HL-60/S4 treated with retinoic acid at 250 ng/mL for 4 days and 3 days (cell line): ENCODE results near the gene DLGAP4.

Source experiments
- in situ Hi-C: fragments of 300-500 bp; cut with MboI; formaldehyde crosslinking; loops from 2 replicates; pipeline ENCODE4 v1.7.0; 2022; ENCODE audit warnings: low sequenced_read_pairs

The DLGAP4 gene

GRCh38 chr20:36525620-36526365, 219.7 kb downstream of the DLGAP4 start:
- in situ Hi-C loops = no loop called here

GRCh38 chr20:36526521-36527011, 220.4 kb downstream of the DLGAP4 start:
- in situ Hi-C loops = no loop called here

- in situ Hi-C loops = no loop called here
Measured at GRCh38 chr20:36527331-36528125, 221.4 kb downstream of the DLGAP4 start.

GRCh38 chr20:36528176-36528874, 222.2 kb downstream of the DLGAP4 start:
- in situ Hi-C loops = no loop called here

GRCh38 chr20:36528875-36529417, 222.8 kb downstream of the DLGAP4 start:
- in situ Hi-C loops = no loop called here

GRCh38 chr20:36532388-36532787, 226.2 kb downstream of the DLGAP4 start:
- in situ Hi-C loops = no loop called here

GRCh38 chr20:36532822-36533221, 226.7 kb downstream of the DLGAP4 start:
- in situ Hi-C loops = no loop called here

- in situ Hi-C loops = no loop called here
Measured at GRCh38 chr20:36538026-36538722, 232.0 kb downstream of the DLGAP4 start.

GRCh38 chr20:36540551-36541211, 234.5 kb downstream of the DLGAP4 start:
- in situ Hi-C loops = no loop called here

GRCh38 chr20:36541227-36541767, 235.2 kb downstream of the DLGAP4 start, which contains the start of gene MYL9:
TSS of gene MYL9 (plus strand) at chr20:36541519. CDS start at chr20:36544885, 3,366 bp downstream.
- in situ Hi-C loops = no loop called here

GRCh38 chr20:36541768-36542488, 235.8 kb downstream of the DLGAP4 start:
- in situ Hi-C loops = no loop called here

- in situ Hi-C loops = no loop called here
Measured at GRCh38 chr20:36542516-36543183, 236.5 kb downstream of the DLGAP4 start.

- in situ Hi-C loops = no loop called here
Measured at GRCh38 chr20:36543184-36544133, 237.3 kb downstream of the DLGAP4 start.

- in situ Hi-C loops = no loop called here
Measured at GRCh38 chr20:36544134-36545018, 238.2 kb downstream of the DLGAP4 start.

- in situ Hi-C loops = no loop called here
Measured at GRCh38 chr20:36546111-36546736, 240.1 kb downstream of the DLGAP4 start.
